HG02970 (cell line): ENCODE measurements around the gene NEGR1.

Experiments
- ATAC-seq: cut with Tn5 transposase; IDR thresholded peaks from one replicate; pipeline ENCODE4 v1.9.1; 2021; ENCODE audit warnings: mild to moderate bottlenecking, moderate library complexity, moderate number of reproducible peaks; ENCODE audit not compliant: unreplicated experiment, low FRiP score

Gene NEGR1

DNA sequence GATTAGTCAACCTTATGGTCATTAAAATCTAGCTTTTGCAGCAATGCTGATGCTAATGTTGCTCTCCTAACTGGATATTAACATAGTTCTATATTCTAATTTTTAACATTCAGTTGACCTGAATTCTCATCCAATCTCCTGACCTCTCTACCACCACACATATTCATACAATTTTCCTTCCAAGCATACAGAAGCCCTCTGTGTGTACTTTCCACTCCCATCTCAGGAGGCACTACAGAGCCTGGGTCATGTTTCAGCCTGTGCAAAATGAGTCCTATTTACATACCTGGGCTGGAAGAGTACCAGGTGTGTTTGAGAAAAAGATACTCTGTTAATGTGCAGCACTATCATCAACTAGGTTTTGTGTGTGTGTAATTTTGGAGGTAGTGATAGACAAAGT is 486.3 kb downstream of the NEGR1 start:
- ATAC-seq, result no peak

DNA sequence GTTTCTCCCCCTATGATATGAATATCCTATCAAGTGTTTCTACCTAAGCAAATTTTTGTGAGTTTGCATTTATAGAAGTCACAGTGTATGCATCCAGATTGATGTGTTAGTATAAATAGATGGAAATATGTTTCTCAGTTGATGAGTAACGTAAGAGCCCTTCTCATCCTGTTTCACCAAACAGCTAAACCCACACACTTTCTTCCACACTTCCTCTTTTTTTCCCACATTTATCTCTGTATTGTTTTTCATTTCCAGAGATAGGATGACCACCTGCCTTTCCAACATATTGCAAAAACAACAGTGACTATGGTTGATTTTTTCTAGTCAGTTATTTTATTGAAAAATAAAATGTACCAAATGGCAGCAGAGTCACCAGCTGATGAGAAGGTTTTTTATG is 490.1 kb downstream of the NEGR1 start:
- ATAC-seq, result no peak

DNA sequence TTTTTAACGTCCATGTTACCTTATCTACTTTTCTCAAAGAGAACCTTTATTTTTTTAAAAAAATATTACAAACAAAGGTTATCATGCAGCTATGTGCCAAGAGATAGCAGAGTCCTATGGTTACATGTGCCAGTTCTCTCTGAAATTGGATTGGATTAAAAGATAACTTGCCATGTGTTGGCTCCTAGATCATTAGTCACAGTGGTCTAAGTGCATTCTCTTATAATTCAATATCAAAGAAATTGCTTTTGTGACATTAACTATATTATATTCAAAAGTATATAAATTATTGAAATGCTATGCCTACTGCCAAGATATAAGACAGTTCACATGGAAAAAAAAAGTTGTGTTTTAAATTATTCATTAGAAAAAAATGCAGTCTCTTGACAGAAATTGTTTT is 494.2 kb downstream of the NEGR1 start:
- no peak for ATAC-seq

DNA sequence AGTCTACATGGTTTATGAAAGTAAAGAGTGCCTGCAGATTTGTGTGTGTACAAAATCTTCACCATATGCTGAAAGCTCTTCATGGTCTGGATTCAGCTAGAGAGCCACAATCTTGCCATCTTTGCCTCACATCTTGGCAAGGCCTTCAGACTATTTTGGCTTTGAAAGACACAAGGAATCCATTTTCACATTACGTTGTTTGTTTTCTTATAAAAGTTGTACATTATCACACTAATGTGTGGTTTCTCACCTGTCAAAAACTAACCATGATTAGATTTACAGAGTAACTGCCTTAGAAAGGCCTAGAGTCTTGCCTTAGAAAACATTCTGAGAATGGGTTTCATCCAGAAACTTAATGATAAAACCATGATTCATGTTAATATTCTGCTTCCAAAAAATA is 494.6 kb downstream of the NEGR1 start:
- no peak for ATAC-seq

DNA sequence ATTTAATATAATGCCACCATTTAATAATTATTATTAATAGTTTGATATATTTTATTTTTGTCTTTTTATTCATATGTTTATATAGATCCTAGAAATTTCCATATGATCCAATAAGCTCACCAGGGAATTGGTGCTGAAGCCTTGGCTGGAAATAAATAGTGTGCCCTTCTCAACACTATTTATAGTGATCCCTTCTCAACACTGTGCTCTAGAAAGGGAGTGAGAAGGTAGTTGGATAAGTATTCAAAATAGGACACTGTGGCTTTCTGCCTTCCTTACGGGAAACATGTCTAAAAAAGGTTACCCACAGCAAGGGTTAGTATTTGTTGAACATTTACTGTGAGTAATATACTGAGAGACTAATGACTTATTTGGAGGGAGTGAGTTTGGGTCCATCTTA is 496.1 kb downstream of the NEGR1 start:
- ATAC-seq, result no peak

DNA sequence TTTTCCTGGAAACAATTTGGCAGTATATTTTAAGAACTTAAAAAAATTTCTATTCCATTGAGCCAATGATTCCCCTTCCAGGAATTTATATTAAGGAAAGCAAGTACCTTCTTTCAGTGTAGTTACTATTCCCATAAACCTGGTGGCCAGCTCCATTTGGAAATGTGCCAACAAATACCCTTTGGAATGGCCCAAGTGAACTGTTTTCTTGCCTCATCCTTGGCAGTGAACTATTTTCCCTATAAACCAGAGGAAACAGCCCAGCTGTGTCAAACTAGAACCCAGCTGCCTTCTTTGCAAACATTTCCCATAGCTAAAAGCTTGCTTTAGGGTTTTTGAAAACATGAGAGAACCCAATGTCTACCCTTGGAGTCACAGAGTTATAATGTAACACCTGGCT is 496.9 kb downstream of the NEGR1 start:
- no peak for ATAC-seq

DNA sequence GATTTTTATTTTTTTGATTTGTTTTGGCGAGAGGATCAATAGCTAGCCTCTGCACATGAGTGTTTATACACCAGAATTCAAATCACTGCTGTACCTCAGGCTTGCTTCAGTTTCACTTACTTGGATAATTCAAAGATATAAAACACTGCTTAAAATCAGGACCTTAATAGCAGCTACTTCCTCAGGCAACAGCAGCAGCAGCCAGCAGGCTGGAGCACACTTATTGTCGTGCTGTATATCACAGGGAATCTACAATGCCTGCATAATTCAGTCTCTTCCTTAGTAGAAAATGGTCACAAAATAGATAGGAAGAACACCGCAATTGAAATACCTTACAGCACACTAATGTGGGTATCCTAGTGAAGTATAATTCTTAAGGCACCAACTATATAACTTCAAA is 497.3 kb downstream of the NEGR1 start:
- no peak for ATAC-seq

DNA sequence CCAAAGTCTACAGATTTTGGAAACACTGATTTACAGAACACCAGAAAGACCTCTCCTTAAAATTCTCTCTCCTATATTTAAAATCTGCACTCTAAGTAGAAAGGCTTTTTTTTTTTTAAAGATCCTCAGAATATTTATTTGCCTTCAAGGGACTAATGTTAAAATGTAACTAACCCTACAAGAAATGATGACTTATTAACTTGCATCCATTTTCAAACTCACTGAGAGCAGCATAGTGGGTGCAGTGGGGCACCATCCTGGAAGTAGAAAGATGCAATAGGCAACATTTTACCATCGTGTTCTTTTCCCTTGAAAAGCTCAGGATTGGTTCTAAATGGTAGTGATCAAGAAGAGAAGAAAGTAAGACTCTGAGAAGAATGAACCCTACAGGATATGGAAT is 498.1 kb downstream of the NEGR1 start:
- no peak for ATAC-seq

DNA sequence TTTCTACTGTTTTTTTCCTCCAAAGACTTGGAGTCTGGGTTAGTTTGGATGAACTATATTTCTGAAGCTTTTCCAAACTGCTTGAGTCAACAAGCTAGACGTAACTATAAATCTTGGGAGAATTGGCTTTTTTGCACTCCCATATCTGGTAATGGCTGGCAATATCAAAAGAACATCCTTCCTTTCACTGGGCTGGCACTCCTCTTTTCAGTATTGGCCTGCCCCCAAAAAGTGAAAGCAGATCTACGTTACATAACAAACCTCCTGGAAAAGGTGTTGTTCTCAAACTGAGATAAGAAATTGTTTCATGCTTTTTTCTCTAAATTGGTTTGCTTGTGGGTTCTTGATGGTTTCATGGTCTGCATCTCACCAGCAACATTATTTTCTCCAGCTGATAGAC is 499.3 kb downstream of the NEGR1 start:
- ATAC-seq, result no peak

DNA sequence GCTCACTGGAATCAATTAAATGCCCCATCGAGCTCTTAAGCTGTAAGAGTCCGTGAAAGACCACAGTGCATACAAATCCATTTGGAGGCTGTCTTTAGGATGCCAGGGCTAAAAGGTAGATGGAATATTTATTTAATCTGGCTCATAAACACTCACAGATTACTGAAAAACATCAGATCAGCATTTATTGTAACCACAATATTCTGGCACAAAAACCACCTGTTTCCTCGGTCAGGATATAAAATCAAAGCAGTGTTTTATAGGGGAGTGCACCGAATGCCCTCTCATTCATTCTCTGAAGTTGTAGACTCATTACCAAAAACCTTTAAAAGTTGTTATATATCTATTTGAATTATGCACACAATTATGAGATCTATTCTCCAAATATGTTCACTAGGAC is 500.9 kb downstream of the NEGR1 start:
- no peak for ATAC-seq

DNA sequence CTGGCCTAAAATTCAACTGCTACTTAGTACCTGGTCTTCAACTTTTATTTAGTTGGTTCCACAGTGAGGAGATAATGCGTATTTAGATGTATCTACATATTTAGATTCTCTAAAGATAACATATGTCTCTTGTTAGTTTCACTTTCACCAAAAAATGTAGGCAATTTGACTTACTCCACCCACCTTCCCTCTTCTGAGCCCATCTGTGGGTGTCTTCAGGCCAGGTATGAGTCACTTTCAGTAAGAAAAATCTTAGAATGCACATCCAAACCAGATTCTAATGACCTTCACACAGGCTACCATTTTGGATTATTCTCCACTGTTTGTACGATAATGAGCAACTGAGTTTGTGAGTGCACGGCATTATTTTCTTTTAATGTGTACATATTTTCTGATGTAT is 501.7 kb downstream of the NEGR1 start:
- no peak for ATAC-seq

DNA sequence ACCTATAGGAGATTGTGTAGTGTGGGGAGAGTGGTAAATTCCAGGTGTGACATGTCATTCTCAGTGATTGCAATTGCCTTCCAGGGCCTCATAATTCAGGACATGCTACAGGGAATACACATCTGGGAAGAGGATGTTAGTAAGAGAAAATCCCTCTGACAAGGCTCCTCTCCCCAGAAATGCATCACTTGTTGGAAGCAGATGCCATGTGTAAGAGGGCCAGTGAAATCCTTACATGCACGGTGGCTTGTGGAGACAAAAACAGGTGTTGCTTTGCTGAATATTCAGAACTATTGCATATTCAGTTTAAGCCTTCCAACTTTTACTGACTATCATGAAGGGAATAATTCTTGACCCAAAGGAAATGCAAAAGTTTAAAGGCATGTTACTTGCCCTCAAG is 503.4 kb downstream of the NEGR1 start:
- ATAC-seq, result no peak

DNA sequence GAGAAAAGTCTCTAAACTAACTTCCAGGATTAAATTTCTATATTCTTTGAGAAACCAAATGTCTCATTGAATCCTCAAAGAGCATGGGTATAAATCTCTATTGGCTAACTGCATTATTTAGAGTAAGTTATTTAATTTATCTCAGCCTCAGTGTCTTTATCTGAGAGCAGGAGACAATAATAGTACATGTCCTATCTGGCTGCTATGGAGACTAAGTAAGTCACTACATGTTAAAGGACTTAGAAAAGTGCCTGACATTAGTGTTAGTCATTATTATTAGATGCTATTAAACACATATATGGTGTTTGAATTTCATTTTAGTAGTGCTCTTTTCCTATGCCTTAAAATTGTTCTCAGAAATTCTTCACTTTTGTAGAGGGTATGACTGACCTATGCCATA is 505.2 kb downstream of the NEGR1 start:
- no peak for ATAC-seq

DNA sequence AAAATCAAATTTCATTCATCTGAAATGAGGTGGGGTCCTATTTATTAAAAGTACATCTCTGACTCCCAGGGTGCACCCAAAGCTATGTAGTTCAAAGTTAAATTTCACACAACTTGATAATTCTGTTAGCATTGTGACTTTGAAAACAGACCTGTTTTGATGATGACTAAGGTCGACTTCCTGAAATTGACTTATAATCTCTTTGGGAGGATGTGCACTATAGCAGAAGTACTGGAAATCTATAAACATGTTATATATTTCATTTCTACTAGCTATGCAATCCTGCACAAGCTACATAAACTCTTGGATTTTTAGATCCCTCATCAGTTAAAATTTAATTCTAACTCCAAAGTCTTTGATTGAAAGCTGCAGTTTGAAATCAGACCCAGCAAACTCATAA is 507.6 kb downstream of the NEGR1 start:
- ATAC-seq, result no peak

DNA sequence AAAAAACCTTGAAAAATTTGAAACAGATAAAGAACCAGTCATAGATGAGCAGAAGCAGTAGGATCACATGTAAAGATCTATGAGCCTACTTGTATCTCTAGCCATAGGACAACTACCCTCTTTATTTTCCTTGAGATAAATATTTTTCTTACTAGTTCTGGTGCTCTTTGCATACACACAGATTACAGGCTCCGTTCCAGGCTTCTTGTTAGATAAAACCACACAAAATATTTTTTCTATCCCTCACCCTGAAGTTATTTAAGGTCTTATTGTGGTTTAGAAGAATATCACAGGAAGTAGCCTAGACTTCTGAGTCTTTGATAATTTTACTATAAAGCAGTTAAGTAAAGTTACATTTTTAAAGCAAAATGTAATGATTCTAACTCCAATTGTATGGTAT is 512.2 kb downstream of the NEGR1 start:
- ATAC-seq, result no peak

DNA sequence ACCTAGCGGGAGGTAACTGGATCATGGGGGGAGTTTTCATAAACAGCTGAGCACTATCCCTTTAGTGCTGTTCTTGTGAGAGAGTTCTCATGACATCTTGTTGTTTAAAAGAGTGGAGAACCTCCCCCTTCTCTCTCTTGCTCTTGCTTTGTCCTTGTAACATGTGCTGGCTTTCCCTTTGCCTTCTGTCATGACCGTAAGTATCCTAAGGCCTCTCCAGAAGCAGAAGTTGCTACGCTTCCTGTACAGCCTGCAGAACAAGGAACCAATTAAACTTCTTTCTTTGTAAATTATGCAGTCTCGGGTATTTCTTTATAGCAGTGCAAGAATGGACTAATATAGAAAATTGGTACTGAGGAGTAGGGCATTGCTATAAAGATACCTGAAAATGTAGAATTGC is 515.6 kb downstream of the NEGR1 start:
- no peak for ATAC-seq

DNA sequence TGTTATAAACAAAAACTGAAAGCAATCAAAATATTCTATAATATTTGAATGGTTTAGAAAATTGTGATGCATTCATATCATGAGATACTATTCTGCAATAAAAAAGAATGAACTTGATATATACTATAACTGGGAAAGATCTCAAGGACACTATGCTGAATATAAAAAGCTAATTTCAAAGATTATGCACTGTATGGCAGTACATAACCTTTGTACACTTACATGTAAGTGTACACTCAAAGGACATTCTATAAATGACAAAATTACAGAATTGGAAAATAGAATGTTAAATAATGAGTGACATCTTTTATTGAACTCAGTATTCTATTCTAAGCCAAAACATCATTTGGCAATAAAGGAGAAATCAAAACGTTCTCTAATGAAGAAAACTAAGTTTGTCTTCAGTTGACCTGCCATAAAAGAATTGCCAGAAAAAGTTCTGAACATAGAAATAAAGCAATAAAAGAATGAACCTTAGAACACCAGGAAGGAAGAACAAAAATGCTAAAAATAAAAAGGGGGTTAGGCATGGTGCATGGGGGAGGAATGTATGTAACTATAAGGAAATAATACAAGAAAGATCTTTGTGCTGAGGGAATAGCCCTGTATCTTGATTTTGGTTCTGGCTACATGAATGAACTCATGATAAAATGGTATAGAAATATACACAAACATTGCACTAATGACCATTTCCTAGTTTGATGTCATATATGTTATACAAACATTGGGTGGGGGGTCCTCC is 519.7 kb downstream of the NEGR1 start:
- no peak for ATAC-seq

DNA sequence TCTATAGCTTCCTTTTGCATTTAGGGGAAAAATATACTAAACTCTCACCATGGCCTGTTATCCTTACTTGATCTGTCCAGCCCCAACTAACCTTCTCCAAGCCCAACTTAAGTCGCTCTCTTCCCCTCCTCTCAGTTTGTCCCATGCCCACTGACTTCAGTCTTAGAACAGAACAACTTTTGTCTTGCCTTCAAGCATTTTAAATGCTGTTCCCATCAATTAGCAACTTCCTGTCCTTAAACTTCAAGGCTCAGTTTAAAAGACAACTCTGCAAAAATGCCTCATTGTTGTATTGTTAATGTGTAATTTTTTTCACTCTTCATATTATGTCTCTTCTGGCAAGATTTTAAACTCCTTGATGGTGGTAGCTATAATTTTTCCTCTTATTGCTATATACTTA is 526.9 kb downstream of the NEGR1 start:
- no peak for ATAC-seq

DNA sequence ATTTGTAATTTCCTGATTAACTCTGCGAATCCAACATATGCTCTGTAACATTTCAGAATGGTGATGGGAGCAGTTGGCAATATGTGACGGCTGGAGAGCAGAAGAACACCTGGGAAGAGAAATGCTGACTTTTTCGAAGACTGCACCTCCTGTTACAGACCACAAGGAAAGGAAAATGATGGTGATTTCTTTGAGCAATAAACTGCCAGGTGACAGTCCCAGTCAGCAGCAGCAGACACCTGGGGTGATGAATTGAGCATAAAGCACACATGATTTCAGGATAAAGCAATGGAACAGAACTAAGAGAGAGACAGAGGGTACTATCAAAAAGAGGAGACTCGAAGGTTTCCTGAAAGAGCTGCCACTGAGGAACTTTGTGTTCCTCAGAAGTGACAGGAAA is 528.6 kb downstream of the NEGR1 start:
- no peak for ATAC-seq

DNA sequence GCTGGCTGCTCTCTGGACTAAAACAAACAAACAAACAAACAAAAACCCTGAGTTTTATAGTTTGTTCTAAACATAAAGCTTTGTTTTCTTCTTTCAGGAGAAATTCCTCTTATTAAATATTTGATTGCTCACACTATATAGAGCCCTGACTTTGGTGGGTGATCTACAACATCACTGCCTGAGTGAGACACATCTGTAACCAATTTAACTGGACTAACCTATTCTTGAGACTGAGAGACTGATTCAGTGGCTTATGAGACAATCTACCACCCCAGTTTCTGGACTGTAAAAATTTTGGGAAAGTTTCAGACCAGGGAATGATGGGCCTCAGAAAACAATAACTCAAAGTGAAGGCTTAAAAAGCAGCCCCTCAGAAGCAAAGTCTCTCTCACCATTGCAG is 537.0 kb downstream of the NEGR1 start:
- ATAC-seq, result no peak

DNA sequence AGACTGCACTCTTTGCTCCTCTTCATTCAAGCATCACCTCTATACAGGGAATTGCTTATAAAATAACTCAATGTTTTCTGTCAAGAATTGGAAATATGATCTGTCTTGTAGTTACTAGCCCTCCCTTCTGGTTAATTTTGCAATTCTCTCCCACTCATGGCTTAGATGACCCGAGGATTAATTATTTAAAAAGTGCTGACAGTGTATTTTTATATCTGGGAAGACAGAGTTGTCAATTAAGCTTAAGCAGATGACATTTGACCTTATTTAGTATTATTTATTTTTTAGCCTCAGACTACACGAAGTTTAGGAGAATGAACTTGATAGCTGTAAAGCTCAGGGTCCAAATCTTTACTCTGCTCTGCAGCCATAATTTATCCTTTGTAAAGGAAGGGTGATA is 538.5 kb downstream of the NEGR1 start:
- ATAC-seq, result no peak

DNA sequence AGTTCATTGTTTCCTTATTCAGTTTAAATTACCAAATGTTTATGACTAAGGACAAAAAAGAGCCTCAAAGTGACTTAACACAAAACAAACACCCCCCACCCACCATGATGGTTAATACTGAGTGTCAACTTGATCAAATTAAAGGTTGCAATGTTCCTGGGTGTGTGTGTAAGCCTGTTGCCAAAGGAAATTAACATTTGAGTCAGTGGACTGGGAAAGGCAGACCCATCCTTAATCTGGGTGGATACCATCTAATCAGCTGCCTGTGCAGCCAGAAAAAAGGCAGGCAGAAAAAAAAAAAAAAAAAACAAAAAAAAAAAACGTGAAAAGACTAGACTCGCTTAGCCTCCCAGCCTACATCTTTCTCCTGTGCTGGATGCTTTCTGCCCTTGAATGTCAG is 543.4 kb downstream of the NEGR1 start:
- no peak for ATAC-seq

DNA sequence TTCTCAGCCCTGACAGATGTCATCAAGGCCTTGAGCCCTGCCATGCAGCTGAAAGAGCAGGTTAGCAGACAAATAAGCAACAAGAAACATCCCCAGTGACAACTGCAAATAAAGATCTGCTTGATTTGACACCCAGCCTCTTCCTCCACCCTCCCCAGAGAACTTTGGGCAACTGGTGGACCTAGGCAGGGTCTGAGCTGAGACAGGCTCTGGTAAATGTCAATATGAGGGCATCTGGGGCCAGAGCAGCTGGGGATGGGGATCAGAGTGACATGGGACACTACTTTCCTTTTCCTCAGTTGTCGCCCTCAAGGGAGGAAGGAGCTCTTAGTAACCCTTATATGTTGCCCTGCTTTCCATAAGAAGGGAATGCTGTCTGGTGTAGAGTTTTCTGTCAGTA is 544.1 kb downstream of the NEGR1 start:
- no peak for ATAC-seq
